Activated CD4-positive, alpha-beta T cell treated with anti-CD3 and anti-CD28 coated beads, Interleukin-2, amount 10 ng/mL, durations not matched to agents 24 days and 14 days (primary cell): Measurements from ENCODE around the gene SLC2A13. TPM values are rescaled to one million over a fixed set of nuclear protein-coding genes. Genes with fewer than 3 reads are reported as not detected.

Experiments used
- total RNA-seq: library from RNA; stranded (reverse); gene quantifications from 2 replicates; pipeline ENCODE4 v1.2.3, GENCODE V29; 2022

SLC2A13 gene
- total RNA-seq, 1 donor from 2014 or later = 3.1 TPM

Other genes starting within 250 kb of the SLC2A13 start
- gene LRRK2, start 118.9 kb upstream of the SLC2A13 start, total RNA-seq = not detected in 2 replicates